ENCODE measurements around the gene NUP98. TPM values are rescaled to one million over a fixed set of nuclear protein-coding genes. Genes with fewer than 3 reads are reported as not detected.

The NUP98 gene
- total RNA-seq, 1 experiment from 2014 or later = 82.4 TPM

GRCh38 chr11:3666023-3666530 is 131.3 kb downstream of the NUP98 start:
- TF ChIP-seq CTCF (conservative IDR thresholded peaks at IDR 0.05; ENCODE audit: low read depth, low read length) = no peak
- TF ChIP-seq EZH2 (IDR thresholded peaks at IDR 0.05; ENCODE audit: borderline replicate concordance, low read depth, low read length, poor library complexity, severe bottlenecking) = no peak
- no peaks in the 10 kb centered on the region for H3K9me3 ChIP-seq (ENCODE audit: low read depth, low read length, poor library complexity, severe bottlenecking)
- no peak overlapping the region for H3K4me3 ChIP-seq (ENCODE audit: low read depth, low read length, poor library complexity, severe bottlenecking)
- intact Hi-C loops (cut with micrococcal nuclease; ENCODE audit: unreplicated experiment) = no loop called here
- H3K27ac ChIP-seq (ENCODE audit: low read depth, low read length, poor library complexity, severe bottlenecking) = no peak overlapping the region
- CTCF ChIA-PET = no interaction called here
- POLR2A ChIA-PET (ENCODE audit: low non-redundant PET) = no interaction called here
- BruUV-seq (replicated peaks) = no TSS peak
- no peaks in the 10 kb centered on the region for H3K36me3 ChIP-seq (ENCODE audit: insufficient read depth, low read length, poor library complexity, severe bottlenecking)
- H3K4me1 ChIP-seq (ENCODE audit: insufficient read depth, low read length, poor library complexity, severe bottlenecking) = no peaks in the 10 kb centered on the region
- no peaks in the 10 kb centered on the region for H3K27me3 ChIP-seq (replicated peaks; ENCODE audit: insufficient read depth, low read depth, low read length, poor library complexity)
- no peak for DNase-seq (ENCODE audit: low spot score)

- CTCF ChIA-PET = no interaction called here
Measured at GRCh38 chr11:3665336-3666022, 131.9 kb downstream of the NUP98 start.

GRCh38 chr11:3664032-3664630 is 133.2 kb downstream of the NUP98 start:
- intact Hi-C loops (cut with micrococcal nuclease; ENCODE audit: unreplicated experiment) = no loop called here
- Histone ChIP-seq H3K27ac (ENCODE audit: low read depth, low read length, poor library complexity, severe bottlenecking) (no peak overlapping the region), H3K4me1 (ENCODE audit: insufficient read depth, low read length, poor library complexity, severe bottlenecking) (no peaks in the 10 kb centered on the region), H3K4me3 (ENCODE audit: low read depth, low read length, poor library complexity, severe bottlenecking) (no peak overlapping the region), H3K9me3 (ENCODE audit: low read depth, low read length, poor library complexity, severe bottlenecking) (no peaks in the 10 kb centered on the region), H3K27me3 (replicated peaks; ENCODE audit: insufficient read depth, low read depth, low read length, poor library complexity) (no peaks in the 10 kb centered on the region), H3K36me3 (ENCODE audit: insufficient read depth, low read length, poor library complexity, severe bottlenecking) (no peaks in the 10 kb centered on the region)
- BruUV-seq (replicated peaks) = no TSS peak
- CTCF ChIA-PET = no interaction called here
- no peak for TF ChIP-seq CTCF (conservative IDR thresholded peaks at IDR 0.05; ENCODE audit: low read depth, low read length)
- TF ChIP-seq EZH2 (IDR thresholded peaks at IDR 0.05; ENCODE audit: borderline replicate concordance, low read depth, low read length, poor library complexity, severe bottlenecking) = no peak
- no peak for DNase-seq (ENCODE audit: low spot score)
- POLR2A ChIA-PET (ENCODE audit: low non-redundant PET) = no interaction called here

More at GRCh38 chr11:3665336-3666022, 131.9 kb downstream of the NUP98 start:
- DNase-seq (ENCODE audit: low spot score) = no peak
- Histone ChIP-seq H3K27ac (ENCODE audit: low read depth, low read length, poor library complexity, severe bottlenecking) (no peak overlapping the region), H3K9me3 (ENCODE audit: low read depth, low read length, poor library complexity, severe bottlenecking) (no peaks in the 10 kb centered on the region), H3K4me3 (ENCODE audit: low read depth, low read length, poor library complexity, severe bottlenecking) (no peak overlapping the region), H3K4me1 (ENCODE audit: insufficient read depth, low read length, poor library complexity, severe bottlenecking) (no peaks in the 10 kb centered on the region), H3K36me3 (ENCODE audit: insufficient read depth, low read length, poor library complexity, severe bottlenecking) (no peaks in the 10 kb centered on the region), H3K27me3 (replicated peaks; ENCODE audit: insufficient read depth, low read depth, low read length, poor library complexity) (no peaks in the 10 kb centered on the region)
- no peak for TF ChIP-seq CTCF (conservative IDR thresholded peaks at IDR 0.05; ENCODE audit: low read depth, low read length)
- intact Hi-C loops (cut with micrococcal nuclease; ENCODE audit: unreplicated experiment) = no loop called here
- POLR2A ChIA-PET (ENCODE audit: low non-redundant PET) = no interaction called here
- BruUV-seq (replicated peaks) = no TSS peak

Measured in A673 (cell line).